ENCODE measurements around the gene STUB1.

The STUB1 gene

DNA sequence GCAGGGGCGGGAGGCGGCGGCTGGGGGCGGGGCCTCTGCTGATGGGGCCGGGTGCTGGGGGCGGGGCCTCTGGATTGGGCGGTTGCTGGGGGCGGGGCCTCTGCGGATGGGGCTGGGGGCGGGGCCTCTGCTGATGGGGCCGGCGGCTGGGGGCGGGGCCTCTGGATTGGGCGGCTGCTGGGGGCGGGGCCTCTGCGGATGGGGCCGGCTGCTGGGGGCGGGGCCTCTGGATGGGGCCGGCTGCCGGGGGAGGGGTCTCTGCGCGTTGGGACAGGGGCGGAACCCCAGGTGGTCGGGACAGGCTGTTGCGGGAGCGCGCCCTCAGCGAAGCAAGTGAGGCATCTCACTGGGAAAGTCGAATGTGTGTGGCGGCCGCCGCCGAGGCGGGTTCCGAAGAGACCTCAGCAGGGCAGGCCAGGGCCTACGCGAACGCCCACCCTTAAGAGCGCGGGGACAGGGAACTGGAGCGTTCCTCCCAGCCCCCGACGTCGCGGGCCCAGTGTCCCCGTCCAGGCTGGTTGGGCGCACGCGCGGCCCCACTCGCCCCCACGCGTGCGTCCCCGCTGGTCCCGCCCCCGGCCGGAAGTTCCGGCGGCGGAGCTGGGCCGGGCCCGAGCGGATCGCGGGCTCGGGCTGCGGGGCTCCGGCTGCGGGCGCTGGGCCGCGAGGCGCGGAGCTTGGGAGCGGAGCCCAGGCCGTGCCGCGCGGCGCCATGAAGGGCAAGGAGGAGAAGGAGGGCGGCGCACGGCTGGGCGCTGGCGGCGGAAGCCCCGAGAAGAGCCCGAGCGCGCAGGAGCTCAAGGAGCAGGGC is at the start of gene STUB1:
TSS of gene STUB1 (plus strand) at position 597 of the 811 bp plus-strand sequence. CDS start at position 713, 116 bp downstream.
- DNase-seq, result peak; percentile 83

DNA sequence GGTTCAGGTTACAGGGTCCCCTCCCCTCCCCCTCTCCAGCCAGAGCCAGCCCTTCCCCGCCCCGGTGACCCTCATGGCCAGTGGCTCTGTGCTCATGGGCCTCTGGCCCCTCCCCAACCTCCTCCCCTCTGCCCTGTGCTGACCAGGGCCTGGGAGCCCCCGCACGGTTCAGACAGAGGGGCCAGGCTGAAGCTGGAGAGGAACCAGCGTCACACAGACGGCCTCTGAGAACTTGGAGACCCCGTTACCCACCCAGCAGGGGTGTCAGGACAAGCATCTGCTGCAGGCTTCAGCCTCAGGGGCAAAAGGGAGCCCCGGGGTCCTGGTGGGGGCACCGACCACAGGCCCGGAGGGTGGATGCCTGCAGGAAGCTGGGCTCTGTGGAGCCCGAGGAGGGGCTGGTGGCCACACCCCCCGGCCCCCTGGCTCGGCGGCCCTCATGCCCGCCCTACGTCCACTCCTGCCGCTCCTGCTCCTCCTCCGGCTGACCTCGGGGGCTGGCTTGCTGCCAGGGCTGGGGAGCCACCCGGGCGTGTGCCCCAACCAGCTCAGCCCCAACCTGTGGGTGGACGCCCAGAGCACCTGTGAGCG is 49.3 kb upstream of the STUB1 start, which contains the start of gene WFIKKN1:
TSS of gene WFIKKN1 (plus strand) at position 171 of the 591 bp plus-strand sequence. CDS start at position 440, 269 bp downstream.
- no peak for DNase-seq

DNA sequence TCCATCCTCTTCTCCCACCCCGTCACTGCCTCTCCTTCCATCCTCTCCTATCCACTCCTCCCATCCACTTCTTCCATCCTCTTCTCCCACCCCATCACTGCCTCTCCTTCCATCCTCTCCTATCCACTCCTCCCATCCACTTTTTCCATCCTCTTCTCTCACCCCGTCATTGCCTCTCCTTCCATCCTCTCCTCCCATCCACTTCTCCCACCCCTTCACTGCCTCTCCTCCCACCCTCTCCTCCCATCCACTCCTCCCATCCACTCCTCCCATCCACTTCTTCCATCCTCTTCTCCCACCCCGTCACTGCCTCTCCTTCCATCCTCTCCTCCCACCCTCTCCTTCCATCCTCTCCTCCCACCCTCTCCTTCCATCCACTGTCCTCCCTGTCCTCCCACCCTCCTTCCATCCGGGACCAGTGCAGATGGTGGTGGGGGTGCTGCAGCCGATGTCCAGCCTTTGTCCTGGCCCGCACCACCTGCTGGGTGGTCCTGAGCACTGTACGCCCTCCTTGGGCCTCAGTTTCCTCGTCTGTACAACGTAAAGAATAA is 48.3 kb upstream of the STUB1 start:
- DNase-seq, result no peak

DNA sequence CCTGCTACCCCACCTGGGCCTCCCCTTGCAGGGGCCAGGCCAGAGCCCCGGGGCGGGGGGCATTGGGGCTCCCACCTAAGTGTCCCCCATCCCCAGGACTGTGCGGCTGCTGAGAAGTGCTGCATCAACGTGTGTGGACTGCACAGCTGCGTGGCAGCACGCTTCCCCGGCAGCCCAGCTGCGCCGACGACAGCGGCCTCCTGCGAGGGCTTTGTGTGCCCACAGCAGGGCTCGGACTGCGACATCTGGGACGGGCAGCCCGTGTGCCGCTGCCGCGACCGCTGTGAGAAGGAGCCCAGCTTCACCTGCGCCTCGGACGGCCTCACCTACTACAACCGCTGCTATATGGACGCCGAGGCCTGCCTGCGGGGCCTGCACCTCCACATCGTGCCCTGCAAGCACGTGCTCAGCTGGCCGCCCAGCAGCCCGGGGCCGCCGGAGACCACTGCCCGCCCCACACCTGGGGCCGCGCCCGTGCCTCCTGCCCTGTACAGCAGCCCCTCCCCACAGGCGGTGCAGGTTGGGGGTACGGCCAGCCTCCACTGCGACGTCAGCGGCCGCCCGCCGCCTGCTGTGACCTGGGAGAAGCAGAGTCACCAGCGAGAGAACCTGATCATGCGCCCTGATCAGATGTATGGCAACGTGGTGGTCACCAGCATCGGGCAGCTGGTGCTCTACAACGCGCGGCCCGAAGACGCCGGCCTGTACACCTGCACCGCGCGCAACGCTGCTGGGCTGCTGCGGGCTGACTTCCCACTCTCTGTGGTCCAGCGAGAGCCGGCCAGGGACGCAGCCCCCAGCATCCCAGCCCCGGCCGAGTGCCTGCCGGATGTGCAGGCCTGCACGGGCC is 47.5 kb upstream of the STUB1 start:
- no peak for DNase-seq

DNA sequence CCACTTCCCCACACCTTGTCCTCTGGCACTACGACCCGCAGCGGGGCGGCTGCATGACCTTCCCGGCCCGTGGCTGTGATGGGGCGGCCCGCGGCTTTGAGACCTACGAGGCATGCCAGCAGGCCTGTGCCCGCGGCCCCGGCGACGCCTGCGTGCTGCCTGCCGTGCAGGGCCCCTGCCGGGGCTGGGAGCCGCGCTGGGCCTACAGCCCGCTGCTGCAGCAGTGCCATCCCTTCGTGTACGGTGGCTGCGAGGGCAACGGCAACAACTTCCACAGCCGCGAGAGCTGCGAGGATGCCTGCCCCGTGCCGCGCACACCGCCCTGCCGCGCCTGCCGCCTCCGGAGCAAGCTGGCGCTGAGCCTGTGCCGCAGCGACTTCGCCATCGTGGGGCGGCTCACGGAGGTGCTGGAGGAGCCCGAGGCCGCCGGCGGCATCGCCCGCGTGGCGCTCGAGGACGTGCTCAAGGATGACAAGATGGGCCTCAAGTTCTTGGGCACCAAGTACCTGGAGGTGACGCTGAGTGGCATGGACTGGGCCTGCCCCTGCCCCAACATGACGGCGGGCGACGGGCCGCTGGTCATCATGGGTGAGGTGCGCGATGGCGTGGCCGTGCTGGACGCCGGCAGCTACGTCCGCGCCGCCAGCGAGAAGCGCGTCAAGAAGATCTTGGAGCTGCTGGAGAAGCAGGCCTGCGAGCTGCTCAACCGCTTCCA is 46.7 kb upstream of the STUB1 start:
- DNase-seq, result no peak

DNA sequence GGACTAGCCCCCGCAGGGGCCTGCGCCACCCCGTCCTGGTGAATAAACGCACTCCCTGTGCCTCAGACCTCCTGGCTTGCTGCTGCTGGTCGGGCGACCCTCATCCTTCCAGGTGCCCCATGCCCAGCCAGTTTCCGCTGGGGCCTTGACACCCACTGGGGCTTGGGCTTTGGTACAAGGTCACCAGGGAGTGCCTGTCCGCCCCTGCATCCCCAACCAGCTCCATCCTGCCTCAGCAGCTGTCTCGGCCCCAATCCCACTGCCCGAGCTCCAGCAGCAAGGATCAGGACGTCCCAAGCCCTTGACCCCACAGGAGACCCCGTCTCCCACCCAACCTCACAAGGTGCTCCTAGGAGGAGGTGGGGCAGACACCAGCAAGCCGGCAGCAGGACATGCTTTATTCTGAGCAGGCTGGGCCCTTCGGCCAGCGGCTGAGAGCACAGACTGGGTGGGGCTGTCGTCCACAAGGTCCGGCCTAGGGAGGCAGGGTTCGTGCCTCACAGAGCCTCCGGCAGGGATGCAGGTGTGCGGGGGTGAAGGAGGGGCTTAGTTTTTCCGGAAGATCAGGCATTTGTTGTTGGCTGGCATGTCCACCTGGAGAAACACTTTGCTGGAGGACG is 46.0 kb upstream of the STUB1 start:
- DNase-seq, result no peak

DNA sequence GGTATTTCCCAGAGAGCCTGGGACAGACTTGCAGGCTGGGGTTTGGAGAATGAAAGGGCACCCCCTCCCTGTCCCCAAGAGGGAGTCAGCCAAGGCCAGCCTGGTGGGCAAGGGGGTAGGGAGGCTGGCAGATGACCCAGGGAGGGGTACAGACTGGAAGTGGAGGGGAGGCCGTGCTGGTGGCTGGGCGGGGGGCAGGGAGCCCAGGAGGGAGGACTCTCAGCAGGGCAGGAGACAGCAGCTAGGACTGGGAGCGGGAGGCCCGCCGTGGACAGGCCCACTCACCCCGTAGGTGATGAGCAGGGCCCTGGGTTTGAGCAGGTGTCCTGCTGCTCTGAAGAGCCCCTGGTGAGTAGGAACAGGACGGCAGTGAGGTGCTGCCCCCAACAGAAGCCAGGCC is 45.2 kb upstream of the STUB1 start:
- no peak for DNase-seq

DNA sequence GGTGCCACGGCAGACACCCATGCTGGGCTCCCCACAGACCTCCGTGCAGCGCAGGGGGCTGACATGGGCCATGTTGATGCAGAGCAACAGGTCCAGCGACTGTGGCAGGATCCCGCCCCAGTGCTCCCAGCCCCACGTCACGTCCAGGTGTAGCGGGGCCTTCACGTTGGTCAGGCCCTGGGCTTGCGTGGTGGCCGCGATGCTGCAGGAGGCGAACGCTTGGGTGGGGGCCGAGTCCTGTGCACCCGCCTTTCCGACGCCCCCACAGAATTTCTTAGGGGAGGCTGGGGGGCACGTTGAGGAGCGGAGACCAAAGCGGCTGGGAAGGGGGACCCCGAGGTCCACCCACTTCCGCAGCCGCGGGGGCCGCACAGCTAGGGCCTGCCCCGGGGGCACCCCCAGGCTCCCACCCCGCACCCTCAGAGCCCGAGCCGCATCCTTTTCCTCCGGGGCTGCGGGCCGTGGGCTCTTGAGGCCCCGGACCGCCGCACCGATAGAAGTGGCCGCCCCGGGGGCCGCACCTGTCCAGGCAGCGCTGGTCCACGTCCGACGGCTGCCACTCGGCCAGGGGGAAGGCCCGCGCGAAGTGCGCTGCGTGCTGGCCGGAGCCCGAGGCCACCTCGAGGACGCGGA is 44.5 kb upstream of the STUB1 start:
- no peak for DNase-seq

DNA sequence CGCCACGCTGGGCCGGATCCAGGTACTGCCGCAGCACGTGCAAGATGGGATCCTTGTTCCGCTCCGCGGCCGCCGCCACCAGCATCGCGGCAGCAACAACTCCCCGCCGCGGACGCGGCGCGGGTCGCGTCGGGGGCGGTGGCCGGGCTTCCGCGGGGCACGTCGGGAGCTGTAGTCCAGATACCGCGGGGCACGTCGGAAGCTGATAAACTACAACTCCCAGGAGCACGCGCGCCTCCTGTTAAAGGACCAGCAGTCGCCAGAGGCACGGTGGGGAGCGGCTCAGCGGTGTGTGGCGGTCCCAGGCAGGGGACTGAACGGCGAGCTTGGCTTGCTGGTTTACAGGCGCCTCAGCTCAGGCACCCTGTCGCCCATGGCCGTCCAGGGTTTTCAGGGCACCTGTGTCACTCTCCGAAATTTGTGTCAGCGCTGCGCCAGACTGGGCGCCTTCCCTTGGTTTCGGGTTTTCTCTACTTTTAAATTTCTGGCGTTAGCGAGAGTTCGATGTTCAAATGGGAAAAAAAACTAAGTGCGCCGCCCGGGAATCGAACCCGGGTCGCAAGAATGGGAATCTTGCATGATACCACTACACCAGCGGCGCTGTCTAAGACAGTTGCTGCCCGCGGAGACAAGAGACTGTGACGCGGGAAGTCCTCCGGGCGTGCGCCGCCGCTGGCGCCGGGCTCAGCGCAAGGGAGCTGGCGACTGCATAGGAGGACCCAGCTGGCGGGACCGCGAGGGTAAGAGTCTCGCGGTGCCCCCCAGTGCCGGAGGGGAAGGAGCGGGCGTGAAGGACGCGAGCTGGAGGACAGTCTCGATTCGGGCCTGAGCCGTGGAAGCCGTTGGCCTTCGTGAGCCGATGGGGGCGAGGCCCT is 43.8 kb upstream of the STUB1 start, which contains the start of gene METTL26:
TSS of gene METTL26 (minus strand) at position 100 of the 875 bp plus-strand sequence. CDS start at position 85, 15 bp downstream.
- peak; percentile 94 for DNase-seq

DNA sequence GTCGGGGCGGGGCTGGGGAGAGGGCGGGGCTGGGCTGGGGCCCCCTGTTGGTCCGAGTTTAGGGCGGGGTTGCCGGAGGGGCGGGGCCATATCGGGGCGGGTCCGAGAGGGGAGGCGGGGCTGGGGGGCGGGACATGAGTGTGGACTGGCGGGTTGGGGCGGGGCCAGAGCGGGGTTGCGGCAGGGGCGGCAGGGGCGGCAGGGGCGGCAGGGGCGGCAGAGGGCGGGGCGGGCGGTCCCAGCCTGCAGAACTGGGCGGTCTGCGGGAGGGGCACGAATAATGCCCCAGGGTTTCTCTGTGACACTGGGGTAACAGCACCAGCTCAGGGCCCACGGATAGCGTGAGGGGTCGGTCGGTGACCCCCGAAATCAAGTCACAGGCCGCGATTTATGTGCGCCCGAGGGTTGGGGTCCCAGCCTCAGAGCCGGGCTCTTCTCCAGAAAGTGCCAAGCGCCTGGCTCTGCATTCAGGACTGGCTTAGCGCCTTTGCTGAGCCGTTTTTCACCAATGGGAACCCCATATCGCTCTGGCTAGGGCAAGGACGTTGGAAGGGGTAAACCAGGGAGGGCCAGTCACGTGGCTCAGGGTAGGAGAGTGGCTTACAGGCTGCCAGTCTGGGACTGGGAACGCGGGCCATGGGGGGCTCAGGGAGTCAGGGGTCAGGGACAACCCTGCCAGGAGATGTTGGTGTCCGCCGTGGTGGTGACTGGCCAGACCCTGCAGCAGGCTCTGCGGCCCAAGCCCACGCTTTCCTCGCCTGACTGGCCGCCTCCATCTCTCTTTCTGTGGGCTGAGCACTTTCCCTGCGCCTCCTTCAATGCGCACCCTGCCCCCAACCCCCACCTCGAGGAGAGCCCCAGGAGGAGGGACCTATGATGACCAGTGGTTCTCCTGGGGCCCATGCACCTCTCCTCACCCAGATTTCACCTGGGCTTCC is 42.9 kb upstream of the STUB1 start:
- DNase-seq, result peak; percentile 14

DNA sequence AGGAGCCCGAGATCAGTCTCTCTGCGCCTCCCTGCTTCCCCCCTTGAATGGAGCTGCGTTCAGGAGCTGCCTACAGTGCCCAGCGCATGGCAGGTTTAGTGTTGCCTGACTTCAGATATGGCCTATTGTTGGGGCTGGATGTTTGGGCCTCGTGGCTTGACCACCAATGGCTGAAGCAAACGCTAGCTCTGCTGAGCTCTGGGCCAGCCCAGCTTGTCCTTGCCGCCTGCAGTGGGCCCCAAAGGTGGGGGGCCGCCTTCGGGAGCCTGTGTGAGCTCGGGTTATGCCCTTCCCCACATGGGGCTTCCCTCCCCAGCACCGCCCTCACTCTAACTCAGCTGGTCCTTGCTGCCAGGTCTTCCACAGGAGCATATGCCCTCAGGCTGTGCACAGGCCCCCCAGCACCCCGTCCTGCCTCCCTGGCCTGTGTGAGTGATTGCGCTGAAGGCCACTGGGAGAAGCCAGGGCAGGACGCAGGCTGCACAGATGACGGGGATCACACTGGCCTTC is 42.1 kb upstream of the STUB1 start:
- DNase-seq, result no peak

DNA sequence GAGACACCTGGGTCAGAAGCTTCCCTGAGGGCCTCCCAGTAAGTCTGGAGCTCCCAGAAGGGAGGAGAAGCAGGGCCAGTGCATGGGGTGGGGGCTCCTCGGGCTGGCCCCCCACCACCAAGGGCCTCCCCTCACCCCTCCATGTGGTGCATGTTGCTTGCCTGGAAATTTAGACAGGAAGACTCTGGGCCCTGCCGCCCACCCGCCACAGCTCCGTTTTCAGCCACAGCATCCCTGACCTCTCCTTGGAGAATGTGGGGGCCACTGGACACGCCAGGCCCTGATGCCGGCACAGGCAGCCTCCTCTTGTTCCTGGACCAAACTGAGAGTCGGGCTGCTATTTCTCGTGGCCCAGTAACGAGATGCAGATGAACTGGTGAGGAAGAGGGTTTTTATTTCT is 41.4 kb upstream of the STUB1 start:
- DNase-seq, result no peak

DNA sequence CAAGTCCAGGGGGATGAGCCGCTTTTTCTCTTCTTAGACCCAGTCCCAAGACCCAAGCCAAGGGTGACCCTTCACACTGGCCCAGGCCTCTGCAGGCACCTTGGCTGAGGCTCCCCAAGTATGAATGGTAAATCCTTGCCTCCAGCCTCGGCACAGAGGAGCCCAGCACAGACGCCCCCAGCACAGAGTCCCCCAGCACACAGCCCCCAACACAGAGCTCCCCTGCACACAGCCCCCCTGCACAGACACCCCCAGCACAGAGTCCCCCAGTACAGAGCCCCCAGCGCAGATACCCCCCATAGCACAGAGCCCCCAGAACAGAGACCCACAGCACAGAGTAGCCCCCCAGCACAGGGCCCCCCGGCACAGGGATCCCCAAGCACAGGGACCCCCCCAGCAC is 39.6 kb upstream of the STUB1 start:
- DNase-seq, result no peak

DNA sequence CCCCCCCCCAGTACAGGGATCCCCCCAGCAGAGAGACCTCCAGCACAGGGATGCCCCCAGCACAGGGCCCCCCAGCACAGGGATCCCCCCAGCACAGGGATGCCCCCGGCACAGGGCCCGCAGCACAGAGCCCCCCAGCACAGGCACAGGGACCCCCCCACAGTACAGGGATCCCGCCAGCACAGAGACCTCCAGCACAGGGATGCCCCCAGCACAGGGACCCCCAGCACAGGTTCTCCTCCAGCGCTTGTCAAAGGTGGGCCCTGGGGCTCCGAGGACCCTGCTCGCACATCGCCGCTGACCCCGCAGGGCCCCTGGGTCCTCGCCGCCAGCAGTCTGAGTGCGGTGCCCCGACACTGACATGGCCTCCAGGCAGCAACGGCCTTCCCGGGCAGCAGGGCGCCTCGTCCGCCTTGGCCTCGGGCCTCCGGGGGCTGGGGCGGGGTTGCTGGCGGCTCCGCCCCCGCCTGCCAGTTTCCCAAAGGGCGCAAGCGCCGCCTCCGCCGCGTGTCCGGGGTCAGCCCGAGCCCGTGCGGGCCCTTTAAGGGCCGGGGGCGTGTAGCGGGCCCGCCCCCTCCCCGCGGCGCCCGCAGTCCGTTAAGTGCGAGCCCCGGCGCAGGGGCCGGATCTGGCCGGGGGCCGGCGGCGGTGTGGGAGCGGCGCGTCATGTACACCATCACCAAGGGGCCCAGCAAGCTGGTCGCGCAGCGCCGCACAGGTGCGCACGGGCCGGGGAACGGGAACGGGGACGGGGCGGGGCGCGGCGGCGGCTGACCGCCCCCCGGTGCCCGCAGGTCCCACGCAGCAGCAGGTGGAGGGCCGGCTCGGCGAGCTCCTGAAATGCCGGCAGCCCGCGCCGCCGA is 38.7 kb upstream of the STUB1 start, which contains the start of gene MCRIP2:
TSS of gene MCRIP2 (plus strand) at position 503 of the 863 bp plus-strand sequence. CDS start at position 667, 164 bp downstream.
- DNase-seq, result peak; percentile 76

DNA sequence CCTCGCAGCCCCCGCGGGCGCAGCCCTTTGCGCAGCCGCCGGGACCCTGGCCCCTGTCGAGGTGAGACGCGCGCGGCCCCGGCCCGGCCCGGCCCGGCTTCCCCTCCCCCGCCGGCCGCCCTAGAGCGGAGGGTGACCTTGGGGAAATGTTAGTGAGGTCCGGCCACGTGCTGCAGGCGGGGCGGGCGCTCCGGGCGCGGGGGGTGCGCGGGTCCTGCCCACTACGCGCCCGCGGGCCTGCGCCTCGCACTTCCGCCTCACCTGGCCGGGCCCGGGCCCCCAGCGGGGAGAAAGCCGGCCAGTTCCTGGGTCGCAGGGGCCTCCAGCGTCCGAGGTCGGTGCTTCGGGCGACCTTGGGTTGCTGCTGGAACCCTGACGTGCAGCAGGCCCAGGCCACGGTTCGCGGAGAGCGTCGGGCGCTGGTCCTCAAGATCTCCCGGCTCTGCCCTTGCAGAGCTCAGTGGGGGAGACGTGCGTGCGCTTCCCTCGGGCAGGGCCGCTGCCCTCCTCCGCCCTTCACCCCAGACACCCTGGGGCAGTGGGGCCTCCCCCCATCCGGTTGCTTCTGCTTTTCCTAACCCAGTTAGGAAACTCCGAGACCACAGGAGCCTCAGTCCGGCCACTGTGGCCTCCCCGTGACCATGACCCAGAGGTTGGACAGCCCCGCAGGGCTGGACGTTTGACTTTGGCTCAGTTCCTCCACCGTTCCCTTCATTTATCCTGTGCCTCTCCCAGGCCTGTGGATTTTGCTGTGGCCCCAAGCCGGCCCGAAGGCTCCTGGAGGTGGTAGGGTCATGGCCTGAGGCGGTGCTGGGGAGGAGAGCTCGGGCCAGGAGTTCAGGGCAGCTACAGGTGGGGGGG is 37.8 kb upstream of the STUB1 start:
- no peak for DNase-seq

DNA sequence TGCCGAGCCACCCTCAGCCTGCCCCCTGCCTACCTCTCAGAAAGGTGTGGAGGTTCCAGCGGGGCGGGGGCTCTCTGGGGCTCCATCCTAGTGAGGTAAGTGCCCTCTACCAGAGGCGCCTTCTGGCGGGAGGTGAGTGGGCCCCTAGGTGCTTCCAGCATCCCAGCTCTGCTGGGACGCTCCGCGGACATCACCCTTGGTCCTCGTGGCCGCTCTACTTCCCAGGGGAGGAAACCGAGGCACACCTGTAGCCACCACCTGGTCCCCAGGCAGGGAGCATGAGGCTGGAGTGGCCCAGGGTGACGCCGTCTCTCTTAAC is 37.2 kb upstream of the STUB1 start:
- peak; percentile 32 for DNase-seq

DNA sequence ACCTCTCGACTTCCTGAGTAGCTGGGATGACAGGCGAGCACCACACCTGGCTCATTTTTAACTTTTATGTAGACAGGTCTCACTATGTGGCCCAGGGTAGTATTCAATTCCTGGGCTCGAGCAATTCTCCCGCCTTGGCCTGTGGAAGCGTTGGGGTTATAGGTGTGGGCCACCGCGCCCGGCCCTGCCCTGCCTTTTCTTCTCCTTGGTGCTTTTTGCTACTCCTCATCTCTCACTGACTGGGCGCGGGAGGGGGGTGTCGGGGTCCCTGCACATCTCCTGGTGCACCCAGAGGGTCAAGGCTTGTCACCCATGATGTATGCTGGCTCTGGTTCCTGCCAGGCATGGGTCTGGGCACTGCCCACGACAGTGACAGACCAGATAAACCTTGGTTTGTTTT is 35.7 kb upstream of the STUB1 start:
- no peak for DNase-seq

Measured in NCI-H2171 treated with DMSO at 0.1 percent for 48 hours (cell line).